Measurements from ENCODE around the gene KLHL25.

GRCh38 chr15:85741021-85741421, 53.7 kb downstream of the KLHL25 start:
- no peak for TF ChIP-seq CTCF (IDR thresholded peaks at IDR 0.05; ENCODE audit: low read depth, low read length, poor library complexity, severe bottlenecking)
- no peak for TF ChIP-seq EZH2phosphoT487 (IDR thresholded peaks at IDR 0.05; ENCODE audit: borderline replicate concordance, low read length)

All from DOHH2 (cell line).